Measurements from ENCODE around the gene JAG1. TPM values are rescaled to one million over a fixed set of nuclear protein-coding genes. Genes with fewer than 3 reads are reported as not detected.

JAG1 gene
- total RNA-seq, 1 donor from 2014 or later = 22.1 TPM

- DNase-seq (peak; percentile 85), ATAC-seq (ENCODE audit: poor library complexity) (peak; percentile 40)
- intact Hi-C loops (cut with DNase I) = loop anchor here (5.0 to 10.0 kb wide), 4 partner anchors 133 to 870 kb away; no protein-coding TSS in a partner anchor
Observed at GRCh38 chr20:10671919-10672623, 1.7 kb downstream of the JAG1 start.

GRCh38 chr20:10671221-10671918, 2.4 kb downstream of the JAG1 start:
- intact Hi-C loops (cut with DNase I) = loop anchor here (5.0 to 10.0 kb wide), 4 partner anchors 133 to 871 kb away; no protein-coding TSS in a partner anchor
- peak; percentile 82 for DNase-seq

GRCh38 chr20:10670501-10671220, 3.1 kb downstream of the JAG1 start:
- intact Hi-C loops (cut with DNase I) = loop anchor here (5.0 to 10.0 kb wide), 4 partner anchors 134 to 872 kb away; no protein-coding TSS in a partner anchor

More at GRCh38 chr20:10671221-10671918, 2.4 kb downstream of the JAG1 start:
- ATAC-seq (ENCODE audit: poor library complexity) = peak; percentile 36

GRCh38 chr20:10669843-10670446, 3.9 kb downstream of the JAG1 start:
- intact Hi-C loops (cut with DNase I) = loop anchor here (5.0 to 10.0 kb wide), 4 partner anchors 135 to 872 kb away; no protein-coding TSS in a partner anchor
- DNase-seq (no peak), ATAC-seq (ENCODE audit: poor library complexity) (no peak)

More at GRCh38 chr20:10670501-10671220, 3.1 kb downstream of the JAG1 start:
- DNase-seq (no peak), ATAC-seq (ENCODE audit: poor library complexity) (no peak)

- ATAC-seq (ENCODE audit: poor library complexity) = no peak
- DNase-seq = no peak
- intact Hi-C loops (cut with DNase I) = no loop called here
Observed at GRCh38 chr20:10668677-10669368, 5.0 kb downstream of the JAG1 start.

- intact Hi-C loops (cut with DNase I) = no loop called here
- no peak for DNase-seq
Observed at GRCh38 chr20:10667560-10668167, 6.1 kb downstream of the JAG1 start.

GRCh38 chr20:10667077-10667401, 6.8 kb downstream of the JAG1 start:
- DNase-seq (peak; percentile 69), ATAC-seq (ENCODE audit: poor library complexity) (no peak)
- intact Hi-C loops (cut with DNase I) = no loop called here

More at GRCh38 chr20:10667560-10668167, 6.1 kb downstream of the JAG1 start:
- no peak for ATAC-seq (ENCODE audit: poor library complexity)

GRCh38 chr20:10666221-10667076, 7.3 kb downstream of the JAG1 start:
- intact Hi-C loops (cut with DNase I) = no loop called here
- DNase-seq = no peak
- no peak for ATAC-seq (ENCODE audit: poor library complexity)

GRCh38 chr20:10665791-10666190, 8.0 kb downstream of the JAG1 start:
- ATAC-seq (ENCODE audit: poor library complexity) = peak; percentile 18
- intact Hi-C loops (cut with DNase I) = no loop called here
- no peak for DNase-seq

- intact Hi-C loops (cut with DNase I) = no loop called here
- DNase-seq (no peak), ATAC-seq (ENCODE audit: poor library complexity) (peak; percentile 34)
Observed at GRCh38 chr20:10665027-10665561, 8.7 kb downstream of the JAG1 start.

- DNase-seq (no peak), ATAC-seq (ENCODE audit: poor library complexity) (no peak)
- intact Hi-C loops (cut with DNase I) = no loop called here
Observed at GRCh38 chr20:10663756-10664155, 10.0 kb downstream of the JAG1 start.

- DNase-seq (no peak), ATAC-seq (ENCODE audit: poor library complexity) (no peak)
- intact Hi-C loops (cut with DNase I) = no loop called here
Observed at GRCh38 chr20:10662661-10663458, 10.9 kb downstream of the JAG1 start.

- no peak for ATAC-seq (ENCODE audit: poor library complexity)
- no peak for DNase-seq
- intact Hi-C loops (cut with DNase I) = no loop called here
Observed at GRCh38 chr20:10662151-10662550, 11.6 kb downstream of the JAG1 start.

- intact Hi-C loops (cut with DNase I) = no loop called here
- DNase-seq = no peak
Observed at GRCh38 chr20:10661261-10661660, 12.5 kb downstream of the JAG1 start.

GRCh38 chr20:10660661-10661060, 13.1 kb downstream of the JAG1 start:
- ATAC-seq (ENCODE audit: poor library complexity) = no peak
- no peak for DNase-seq
- intact Hi-C loops (cut with DNase I) = no loop called here

More at GRCh38 chr20:10661261-10661660, 12.5 kb downstream of the JAG1 start:
- ATAC-seq (ENCODE audit: poor library complexity) = no peak
